GM18520 (cell line): ENCODE results near the gene HS3ST2.

Source experiments
- ATAC-seq: cut with Tn5 transposase; IDR thresholded peaks from one replicate; pipeline ENCODE4 v1.9.1; 2021; ENCODE audit not compliant: unreplicated experiment

Gene HS3ST2

GRCh38 chr16:22813948-22814710 lies at the start of gene HS3ST2:
TSS of gene HS3ST2 (plus strand) at chr16:22814162. CDS start at chr16:22814611, 449 bp downstream.
- no peak for ATAC-seq

GRCh38 chr16:22764662-22765327 lies 49.2 kb upstream of the HS3ST2 start:
- no peak for ATAC-seq

GRCh38 chr16:22765479-22765878 lies 48.5 kb upstream of the HS3ST2 start:
- ATAC-seq = no peak

- no peak for ATAC-seq
Measured at GRCh38 chr16:22770866-22771265, 43.1 kb upstream of the HS3ST2 start.

- ATAC-seq = no peak
Measured at GRCh38 chr16:22771551-22771950, 42.4 kb upstream of the HS3ST2 start.

- ATAC-seq = no peak
Measured at GRCh38 chr16:22775220-22775922, 38.6 kb upstream of the HS3ST2 start.

GRCh38 chr16:22781480-22781879 lies 32.5 kb upstream of the HS3ST2 start:
- no peak for ATAC-seq

GRCh38 chr16:22782314-22782713 lies 31.6 kb upstream of the HS3ST2 start:
- ATAC-seq = no peak

- no peak for ATAC-seq
Measured at GRCh38 chr16:22784690-22785214, 29.2 kb upstream of the HS3ST2 start.

GRCh38 chr16:22785552-22785951 lies 28.4 kb upstream of the HS3ST2 start:
- no peak for ATAC-seq

GRCh38 chr16:22786284-22786683 lies 27.7 kb upstream of the HS3ST2 start:
- ATAC-seq = no peak

- no peak for ATAC-seq
Measured at GRCh38 chr16:22786691-22787090, 27.3 kb upstream of the HS3ST2 start.

- no peak for ATAC-seq
Measured at GRCh38 chr16:22787466-22788192, 26.3 kb upstream of the HS3ST2 start.

GRCh38 chr16:22788193-22788530 lies 25.8 kb upstream of the HS3ST2 start:
- ATAC-seq = no peak

- ATAC-seq = no peak
Measured at GRCh38 chr16:22789281-22789945, 24.5 kb upstream of the HS3ST2 start.

GRCh38 chr16:22797551-22797950 lies 16.4 kb upstream of the HS3ST2 start:
- ATAC-seq = no peak

- no peak for ATAC-seq
Measured at GRCh38 chr16:22799113-22799512, 14.8 kb upstream of the HS3ST2 start.

- ATAC-seq = no peak
Measured at GRCh38 chr16:22804893-22805292, 9.1 kb upstream of the HS3ST2 start.

- no peak for ATAC-seq
Measured at GRCh38 chr16:22805326-22805725, 8.6 kb upstream of the HS3ST2 start.

GRCh38 chr16:22806811-22807210 lies 7.2 kb upstream of the HS3ST2 start:
- ATAC-seq = no peak

- no peak for ATAC-seq
Measured at GRCh38 chr16:22810226-22810625, 3.7 kb upstream of the HS3ST2 start.
